KOPT-K1 (cell line): ENCODE measurements around the gene HMCES.

Experiments used
- H3K27ac ChIP-seq: fragments of 200-600 bp; sonication (generic); 2 replicates; pipeline ENCODE4 v1.5.1; 2016; ENCODE audit warnings: antibody characterized with exemption, mild to moderate bottlenecking, low read depth, low read length; ENCODE audit not compliant: poor library complexity, severe bottlenecking
- H3K36me3 ChIP-seq: fragments of 200-600 bp; sonication (generic); 2 replicates; pipeline ENCODE4 v1.5.1; 2017; ENCODE audit warnings: antibody characterized with exemption, mild to moderate bottlenecking, low read length, moderate library complexity; ENCODE audit not compliant: insufficient read depth
- H3K9me3 ChIP-seq: fragments of 200-600 bp; sonication (generic); 2 replicates; pipeline ENCODE4 v1.5.1; 2017; ENCODE audit warnings: antibody characterized with exemption, low read length, mild to moderate bottlenecking; ENCODE audit not compliant: insufficient read depth, poor library complexity, severe bottlenecking

HMCES gene

DNA sequence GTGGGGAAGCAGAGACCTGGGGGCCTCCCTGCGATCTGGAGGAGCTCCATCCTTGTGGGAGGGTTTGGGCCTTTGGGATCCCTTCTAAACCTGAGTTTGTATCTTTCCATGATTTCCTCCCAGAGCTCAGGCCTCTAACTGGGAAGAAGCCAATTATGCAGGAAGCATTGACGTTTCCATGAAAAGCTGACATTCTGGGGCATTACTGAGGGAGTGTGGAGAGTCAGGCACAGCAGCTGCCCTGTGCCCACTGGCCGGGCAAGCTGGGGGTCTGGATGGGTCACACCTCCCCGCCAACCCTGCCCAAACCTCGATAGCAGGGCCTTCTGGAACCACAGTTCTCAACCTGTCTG lies 74.9 kb downstream of the HMCES start:
- H3K9me3 ChIP-seq: no peaks in the 10 kb centered on the region
- H3K27ac ChIP-seq: no peak overlapping the region
- H3K36me3 ChIP-seq: no peaks in the 10 kb centered on the region
